ENCODE results near the gene C2CD5.
"Not testable (repeated sequence)": the region's sequence is repeated elsewhere in the genome, so short reads cannot be mapped to it uniquely, and the experiment has no call there.

C2CD5 gene

DNA sequence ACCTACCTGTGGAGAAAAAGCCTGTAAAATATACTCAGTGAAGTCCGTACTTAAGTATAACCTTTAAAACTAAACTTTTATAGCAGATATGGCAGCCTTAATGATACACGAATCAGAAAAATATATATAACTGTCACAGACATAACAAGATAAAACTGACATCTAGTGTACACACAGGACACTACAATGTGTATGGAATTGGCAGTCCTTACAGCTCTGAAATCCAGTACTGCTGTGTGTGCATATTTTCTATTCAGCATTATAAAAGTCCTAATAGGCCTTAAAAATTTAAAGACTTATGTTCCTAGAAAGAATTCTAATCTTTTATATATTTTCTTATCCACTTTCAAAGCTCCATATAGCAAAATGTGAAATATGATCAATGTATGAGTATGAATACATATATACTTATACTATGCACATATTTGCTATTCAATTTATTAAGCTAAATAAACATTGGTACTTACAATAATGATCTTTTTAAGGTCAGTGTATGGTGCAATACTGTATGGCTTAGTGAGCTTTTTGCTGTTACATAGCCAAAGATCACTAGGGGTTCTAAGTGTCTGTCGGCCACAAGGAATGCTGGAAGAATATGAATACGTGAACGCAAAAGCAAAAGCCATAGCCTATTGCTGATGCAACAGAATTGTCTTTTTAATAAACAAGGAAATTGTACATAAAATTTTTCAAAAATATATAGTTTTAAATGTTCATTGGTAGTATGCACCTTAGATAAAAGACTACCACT lies 69.2 kb downstream of the C2CD5 start:
- DNase-seq, result no peak

DNA sequence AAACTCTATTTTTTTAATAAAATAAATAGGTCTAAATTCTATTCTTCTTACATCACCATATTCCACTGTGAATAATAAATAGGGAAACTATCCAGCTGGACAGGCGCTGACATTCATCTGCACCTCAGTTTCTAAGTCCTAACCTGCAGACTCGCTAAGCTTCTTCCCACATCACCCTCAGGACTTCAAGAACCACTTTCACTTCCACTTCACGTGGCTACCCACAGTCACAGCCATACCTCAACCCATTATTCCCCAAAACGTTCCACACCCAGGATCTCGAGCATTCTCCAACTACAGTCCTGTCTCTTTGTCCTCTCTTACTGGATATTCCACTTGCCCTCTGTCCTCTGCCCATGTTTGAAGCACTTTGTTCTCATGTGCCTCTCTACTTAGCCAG lies 71.1 kb downstream of the C2CD5 start:
- no peak for DNase-seq

DNA sequence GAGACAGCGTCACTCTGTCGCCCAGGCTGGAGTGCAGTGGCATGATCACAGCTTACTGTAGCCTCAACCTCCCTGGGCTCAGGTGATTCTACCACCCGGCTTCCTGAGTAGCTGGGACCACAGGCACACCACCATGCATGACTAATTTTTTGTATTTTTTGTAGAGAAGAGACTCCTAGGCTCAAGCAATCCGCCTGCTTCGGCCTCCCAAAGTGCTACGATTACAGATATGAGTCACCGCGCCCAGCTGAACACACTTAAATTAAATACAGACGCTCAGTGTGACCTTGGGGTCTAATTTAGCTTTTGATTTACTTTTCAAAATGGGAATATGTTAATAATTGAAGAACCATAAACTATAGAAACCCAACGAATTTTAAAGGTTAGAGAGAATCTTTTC lies 77.2 kb downstream of the C2CD5 start:
- no peak for DNase-seq

DNA sequence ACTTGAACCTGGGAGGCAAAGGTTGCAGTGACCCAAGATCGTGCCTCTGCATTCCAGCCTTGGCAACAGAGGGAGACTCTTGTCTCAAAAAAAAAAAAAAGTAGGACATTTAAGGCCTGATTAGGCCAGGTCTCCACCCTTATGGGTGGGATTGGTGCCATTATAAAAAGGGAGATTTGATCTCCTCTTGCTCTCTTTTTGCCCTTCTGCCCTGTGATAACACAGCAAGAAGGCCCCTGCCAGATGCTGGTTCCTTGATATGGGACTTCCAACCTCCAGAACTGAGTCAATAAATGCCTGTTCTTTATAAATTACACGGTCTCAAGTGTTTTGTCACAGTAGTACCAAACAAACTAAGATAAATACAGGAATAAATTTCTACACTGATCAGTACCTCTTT lies 81.0 kb downstream of the C2CD5 start:
- no peak for DNase-seq

DNA sequence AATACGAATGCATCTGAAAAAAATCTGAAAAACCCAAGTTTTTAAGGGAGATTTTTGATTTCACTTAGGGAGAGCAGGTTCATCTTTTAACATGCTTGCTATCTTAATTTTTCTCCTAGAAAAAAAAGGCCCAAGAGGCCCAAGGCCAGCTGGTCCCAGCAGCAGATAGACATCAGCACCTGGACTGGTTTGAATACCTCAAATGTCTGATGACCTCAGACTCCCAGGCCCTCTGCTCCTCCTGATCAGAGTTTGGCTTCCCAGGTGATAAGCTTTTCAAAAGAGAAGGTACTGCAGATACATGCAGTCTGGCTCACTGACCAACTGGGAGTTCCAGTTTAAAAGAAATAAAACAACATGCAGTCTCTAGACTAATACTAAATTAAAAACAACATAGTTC lies 82.6 kb downstream of the C2CD5 start:
- DNase-seq, result no peak

DNA sequence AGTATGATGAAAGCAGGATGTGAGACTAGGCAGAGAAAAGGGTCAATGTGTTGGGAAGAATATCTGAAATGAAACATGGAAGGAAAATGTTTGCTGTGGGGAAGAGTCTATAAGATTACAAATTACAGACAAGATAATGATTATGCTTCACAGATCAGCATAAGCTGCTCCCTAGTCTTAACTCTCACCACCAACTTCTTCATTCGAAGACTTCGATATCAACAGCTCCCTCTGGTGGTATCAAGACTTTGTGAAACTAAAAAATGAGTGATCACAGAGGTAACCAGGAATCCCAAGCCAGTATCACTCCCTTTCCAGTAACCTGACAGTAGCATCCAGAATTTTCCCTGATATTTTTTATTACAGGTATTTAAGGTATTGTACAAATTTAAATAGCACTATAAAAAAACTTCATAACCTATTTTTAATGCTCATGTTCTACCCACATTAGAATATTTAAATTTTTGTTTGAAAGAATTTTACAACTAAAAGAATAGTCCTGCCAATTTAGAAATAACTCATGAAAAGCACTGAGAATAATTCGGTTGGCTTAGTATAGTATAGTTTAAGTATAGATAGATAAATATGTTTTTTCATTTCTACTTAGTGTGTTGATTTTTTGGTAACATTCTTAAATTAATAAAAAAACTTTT lies 84.4 kb downstream of the C2CD5 start:
- no peak for DNase-seq

DNA sequence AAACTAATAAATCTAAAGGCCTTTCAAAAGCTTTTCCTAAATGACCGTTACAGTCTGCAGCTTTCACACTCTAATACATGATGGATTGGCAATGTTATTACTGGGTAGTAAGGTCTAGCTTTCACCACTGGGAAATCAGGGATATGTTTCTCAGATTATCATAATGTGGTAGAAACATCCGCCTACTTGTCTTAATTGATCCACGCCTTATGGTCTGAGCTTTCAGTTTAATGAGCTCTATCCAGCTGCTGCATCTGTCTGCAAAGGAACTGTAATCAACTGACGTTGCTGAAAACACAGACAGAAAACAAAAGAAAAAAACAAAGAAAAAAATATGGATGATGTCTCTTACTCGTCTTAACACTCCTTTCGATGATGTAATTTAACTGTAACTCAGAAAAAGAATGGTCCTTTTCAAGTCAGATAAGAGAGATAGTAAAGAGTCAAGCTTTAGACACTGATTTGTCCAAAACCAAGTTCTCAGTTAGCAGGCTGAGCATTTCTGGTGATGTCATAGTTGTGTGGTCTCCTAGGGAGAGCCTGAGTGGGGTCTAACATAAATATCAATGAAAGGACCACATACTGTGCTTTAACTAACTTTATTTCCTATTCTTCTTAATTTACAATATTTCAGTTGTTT lies 85.9 kb downstream of the C2CD5 start:
- no peak for DNase-seq

DNA sequence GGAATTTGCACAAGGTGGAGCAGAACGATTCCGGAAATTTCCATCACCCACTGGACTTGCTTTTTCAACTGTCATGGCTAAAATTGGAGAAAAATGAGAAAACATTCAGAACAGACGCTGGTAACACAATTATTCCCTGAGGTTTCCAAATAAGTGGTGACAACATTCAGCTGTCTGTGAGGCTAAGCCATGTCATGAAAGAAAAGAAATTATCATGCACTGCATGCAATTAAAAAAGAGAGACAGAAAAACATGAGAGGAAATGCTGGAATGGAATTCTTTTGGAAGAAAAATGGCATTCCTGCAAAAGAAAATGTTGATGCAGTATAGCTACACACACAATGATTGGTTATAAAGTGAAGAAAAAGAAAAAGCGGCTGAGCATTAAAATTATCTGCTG lies 87.3 kb downstream of the C2CD5 start:
- no peak for DNase-seq

DNA sequence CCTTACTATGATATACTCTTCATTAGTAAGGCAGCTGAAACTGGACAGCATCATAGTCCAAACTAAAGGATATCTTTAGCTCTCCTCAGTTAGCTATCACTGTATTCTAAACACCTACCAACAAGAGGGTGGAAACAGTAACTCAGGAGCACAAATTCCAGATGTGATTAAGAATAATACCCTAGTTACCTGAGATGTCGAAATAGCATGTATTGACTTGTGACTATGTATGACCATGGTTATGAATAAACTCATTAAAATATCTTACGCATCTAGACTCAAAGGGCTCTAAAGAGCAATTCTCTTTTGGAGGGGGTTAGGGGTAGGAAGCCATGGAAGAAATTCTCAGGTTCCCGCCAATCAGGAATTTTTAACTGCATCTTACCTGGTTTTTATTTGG lies 90.8 kb downstream of the C2CD5 start:
- no peak for DNase-seq

DNA sequence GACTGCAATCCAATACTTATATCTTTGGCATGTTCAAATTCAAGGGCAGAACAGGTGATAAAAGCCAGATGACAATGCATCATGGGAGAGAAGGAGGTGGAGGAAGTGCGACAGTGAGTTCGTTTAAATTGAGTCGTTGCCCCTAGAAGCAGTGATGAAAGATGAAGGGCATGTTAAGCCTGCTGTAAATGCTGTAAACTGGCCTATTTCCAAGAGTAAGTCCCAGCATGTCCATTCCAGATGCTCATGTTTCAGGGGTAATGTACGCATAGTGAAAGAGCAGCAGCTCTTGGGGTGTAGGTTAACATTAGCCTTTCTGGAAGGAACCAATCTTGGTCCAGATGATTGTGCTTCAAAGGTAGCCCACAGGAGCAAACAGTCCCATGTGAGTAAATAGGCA lies 97.1 kb downstream of the C2CD5 start:
- no peak for DNase-seq

DNA sequence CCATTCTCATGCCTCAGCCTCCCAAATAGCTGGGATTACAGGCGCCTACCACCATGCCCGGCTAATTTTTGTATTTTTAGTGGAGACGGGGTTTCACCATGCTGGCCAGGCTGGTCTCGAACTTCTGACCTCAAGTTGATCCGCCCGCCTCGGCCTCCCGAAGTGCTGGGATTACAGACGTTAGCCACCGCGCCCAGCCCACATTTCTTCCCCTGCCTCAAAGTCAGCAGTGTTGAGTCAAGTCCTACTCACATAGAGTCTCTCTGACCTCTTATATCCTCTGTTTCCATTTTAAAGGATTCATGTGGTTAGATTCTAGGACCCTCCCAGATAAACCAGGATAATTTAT lies 100.1 kb downstream of the C2CD5 start:
- not testable (repeated sequence) for DNase-seq

DNA sequence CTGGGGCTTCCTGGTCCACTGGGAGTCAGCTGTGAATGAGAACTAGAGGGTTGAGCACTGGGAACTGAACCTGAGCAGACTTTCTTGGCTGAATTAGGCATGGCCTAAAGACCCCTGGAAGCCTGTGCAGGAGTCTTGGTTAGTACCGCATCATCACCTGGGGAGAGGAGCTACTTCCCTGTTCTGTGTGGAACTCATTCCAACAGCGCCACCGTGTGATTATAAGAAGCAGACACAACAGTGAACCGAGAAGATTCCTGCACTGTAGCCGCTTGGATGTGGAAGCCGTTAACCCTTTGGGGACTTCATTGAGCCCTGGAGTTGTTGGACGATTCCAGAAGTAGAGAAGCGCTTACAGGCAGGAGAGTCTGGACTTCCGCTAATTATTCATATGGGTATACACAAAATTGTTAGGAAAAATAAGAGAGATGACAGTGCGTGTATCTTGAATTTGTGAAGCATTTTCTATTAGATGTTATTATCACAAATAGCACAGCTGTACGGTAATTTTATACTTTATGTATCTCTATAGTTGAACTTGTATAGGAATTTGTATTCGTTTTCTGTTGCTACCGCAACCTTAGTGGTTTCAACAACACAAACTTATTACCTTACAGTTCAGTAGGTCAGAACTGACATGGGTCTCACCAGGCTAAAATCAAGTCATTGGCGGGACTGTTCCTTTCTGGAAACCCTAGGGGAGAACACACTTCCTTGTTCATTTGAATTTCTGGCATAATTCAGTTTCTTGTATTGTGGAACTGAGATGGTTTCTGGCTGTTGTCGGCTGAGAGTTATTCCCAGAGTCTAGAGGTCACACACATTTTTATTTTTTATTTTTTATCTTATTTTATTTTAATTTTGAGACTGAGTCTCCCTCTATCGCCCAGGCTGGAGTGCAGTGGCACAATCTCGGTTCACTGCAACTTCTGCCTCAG lies 100.7 kb downstream of the C2CD5 start:
- DNase-seq, result peak; percentile 63

DNA sequence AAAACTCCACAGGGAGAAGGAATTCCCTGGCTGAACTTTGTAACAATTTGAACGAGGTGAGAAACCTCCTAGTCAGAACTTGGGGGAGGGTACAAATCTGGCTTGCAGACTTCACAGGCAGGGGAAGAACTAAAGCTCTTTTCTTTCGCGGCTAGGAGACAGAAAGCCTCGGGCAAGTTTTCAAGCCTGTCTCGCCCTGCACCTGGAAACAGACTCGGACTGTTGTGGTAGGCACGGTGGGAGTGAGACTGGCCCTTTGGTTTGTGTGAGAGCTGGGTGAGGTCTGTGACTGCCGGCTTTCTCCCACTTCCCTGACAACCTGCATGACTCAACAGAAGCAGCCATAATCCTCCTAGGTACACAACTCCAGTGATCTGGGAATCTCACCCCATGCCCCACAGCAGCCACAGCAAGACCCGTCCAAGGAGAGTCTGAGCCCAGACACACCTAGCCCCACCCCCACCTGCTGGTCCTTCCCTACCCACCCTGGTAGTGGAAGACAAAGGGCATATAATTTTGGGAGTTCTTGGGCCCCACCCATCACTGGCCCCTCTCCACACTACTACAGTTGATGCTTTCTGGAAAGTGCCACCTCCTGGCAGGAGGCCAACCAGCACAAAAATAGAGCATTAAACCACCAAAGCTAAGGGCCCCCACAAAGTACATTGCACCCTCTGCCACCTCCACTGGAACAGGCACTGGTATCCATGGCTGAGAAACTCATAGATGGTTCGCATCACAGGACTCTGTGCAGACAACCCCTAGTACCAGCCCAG lies 107.1 kb downstream of the C2CD5 start:
- no peak for DNase-seq

DNA sequence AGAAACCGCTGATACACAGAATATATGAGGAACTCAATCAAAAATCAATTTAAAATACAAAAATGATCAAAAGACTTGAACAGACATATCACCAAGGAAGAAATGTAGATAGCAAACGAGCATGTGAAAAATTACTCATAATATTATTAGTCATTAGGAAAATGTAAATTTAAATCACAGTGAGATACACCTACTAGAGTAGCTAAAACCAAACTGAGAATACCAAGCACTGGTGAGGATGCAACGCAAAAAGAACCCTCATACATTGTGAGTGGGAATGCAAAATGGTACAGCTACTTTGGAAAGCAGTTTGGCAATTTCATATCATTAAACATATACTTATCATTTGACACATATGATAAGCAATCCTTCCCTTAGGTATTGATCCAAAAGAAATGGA lies 108.8 kb downstream of the C2CD5 start:
- no peak for DNase-seq

DNA sequence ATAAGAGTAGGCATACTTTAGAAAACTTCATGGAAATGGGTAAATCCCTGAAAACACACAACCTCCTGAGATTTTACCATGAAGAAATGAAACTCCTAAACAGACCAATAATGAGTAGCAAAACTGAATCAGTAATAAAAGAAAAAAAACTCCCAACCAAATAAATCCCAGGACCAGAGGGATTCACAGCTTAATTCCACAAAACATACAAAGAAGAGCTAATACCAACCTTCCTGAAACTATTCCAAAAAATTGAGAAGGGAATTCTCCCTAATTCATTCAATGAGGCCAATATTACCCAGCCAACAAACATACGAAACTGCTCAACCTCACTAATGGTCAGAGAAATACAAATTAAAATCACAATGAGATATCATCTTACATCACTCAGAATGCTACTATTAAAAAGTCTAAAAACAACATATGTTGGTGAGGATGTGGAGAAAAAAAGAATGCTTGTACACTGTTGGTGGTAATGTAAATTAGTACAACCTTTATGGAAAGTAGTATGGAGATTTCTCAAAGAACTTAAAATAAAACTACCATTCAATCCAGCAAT lies 112.6 kb downstream of the C2CD5 start:
- DNase-seq, result no peak

DNA sequence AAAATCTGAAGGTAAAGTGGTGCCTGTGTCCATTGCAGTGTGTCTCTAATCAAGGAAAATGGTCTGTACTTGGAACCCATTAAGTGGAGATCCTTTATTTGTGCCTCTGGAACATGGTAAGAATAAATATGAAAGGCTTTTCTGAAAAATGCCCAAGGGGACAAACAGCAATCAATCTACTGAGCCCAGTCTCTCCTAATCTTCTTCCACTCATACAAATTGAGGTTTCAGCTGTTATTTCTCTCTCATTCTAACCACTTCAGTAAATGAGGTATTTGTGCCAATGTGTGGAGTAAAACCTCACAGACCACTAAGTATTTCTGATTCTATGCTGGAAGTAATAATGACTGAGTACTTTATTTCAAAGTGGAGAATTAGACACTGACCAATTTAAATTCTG lies 127.5 kb downstream of the C2CD5 start:
- DNase-seq, result no peak

DNA sequence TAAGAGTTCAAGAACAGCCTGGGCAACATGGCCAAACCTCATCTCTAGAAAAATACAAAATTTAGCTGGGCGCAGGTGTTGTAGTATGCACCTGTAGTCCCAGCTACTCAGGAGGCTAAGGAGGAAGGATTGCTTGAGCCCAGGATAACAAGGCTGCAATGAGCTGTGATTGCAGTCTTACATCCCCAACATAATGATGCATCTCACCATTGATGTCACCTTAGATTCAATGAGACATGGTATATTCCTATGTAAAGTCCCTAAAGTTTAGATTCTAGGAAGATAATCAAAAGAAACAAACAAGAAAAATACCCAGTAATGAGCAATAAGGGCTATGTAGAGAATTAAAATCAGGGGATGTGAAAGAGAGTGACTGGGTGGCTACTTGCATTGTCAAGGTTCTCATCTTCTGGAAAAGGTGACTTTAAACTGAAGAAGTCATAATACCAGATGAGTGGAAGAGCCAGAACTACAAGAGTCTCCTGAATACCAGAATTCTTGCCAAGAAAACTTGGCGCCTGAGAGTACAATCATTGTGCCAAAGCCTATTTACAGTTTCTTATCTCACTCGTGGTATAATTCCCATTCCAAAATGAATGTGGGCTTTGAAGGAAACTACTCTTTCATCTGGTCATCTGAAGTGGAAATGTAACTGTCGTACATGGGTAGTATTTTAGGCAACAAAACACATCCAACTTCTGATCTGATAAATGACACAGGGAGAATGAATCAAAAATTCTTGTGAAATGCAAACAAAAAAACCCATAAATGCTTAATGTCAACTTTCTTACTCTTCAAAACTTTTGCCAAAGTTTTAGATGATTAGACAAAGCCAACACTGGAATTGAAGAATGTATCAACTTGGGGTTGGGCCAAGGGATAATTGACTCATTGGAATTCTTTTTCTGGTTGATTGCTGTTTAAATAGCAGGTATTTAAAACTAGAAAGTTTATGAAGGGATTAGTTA lies 128.7 kb downstream of the C2CD5 start:
- no peak for DNase-seq

DNA sequence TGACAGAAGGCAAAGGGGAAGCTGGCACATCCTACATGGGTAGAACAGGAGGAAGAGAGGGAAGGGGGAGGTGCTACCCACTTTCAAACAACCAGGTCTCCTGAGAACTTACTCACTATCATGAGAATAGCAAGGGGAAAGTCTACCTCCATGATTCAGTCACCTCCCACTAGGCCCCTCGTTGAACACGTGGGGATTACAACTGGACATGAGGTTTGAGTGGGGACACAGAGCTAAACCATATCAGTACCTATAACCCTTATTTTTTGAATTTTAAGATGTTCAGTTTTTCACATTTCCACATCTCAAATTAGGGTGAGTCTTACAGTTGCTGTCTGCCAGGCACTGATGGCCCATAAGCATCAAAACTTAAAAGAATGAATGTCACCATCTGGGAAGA lies 129.6 kb downstream of the C2CD5 start:
- DNase-seq, result no peak

DNA sequence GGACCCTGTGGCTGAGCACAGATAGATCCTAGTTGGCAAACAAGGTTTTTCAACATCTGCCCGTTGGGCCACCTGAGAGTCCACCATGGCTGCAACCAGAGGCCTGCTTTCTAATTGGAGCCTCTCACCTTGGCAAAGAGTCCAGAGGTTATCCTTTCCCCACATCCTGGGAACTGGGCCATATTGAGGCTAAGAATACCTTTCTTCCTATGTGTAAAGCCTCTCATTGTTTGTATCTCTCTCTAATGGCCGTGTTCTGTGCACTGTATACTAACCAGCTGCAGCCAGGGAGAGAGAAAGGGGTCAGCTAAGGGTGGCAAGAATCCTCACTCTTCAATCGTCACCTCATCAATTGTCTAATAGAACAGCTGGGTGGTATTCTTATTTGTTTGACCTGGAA lies 130.8 kb downstream of the C2CD5 start:
- no peak for DNase-seq

DNA sequence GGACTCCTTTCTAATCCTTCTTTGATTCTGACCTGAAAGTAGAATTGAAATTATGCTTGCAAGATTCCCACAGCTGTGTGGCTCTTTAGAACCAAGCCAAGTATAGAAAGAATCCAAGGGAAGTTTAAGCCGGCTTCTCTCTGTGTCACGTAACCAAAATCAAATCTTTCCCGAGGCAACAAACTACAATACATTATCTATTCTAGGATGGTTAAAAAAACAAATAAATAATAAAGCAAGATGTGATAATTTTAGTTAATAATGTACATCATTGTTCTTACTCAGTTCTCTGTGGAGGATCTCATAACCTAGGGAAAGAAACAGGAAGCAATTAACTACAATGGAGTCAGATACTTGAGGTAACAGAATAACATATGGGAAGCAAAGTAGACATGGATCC lies 131.8 kb downstream of the C2CD5 start:
- DNase-seq, result no peak

DNA sequence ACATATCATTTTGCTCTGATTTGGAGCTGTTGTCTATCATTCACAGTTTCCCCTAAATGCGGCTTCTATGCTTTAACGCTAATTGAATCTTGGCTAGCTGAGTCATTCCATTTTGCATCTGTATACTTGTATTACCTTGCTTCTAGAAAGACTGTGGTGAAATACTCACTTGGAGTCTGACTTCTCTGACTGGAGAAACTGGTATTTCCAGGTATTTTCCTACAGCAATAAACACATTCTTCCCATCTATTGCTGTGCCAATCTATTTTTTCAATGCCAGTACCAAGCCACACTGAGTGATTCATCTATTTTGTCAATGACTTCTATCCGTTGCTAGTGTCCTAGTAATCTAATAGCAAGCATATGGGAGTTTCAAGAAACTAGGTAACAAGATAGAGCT lies 133.9 kb downstream of the C2CD5 start:
- no peak for DNase-seq
